OCI-M2 (cell line): ENCODE measurements around the gene SNRPB.

Source experiments
- DNase-seq: peaks from one replicate; lab custom pipeline; 2025; ENCODE audit not compliant: unreplicated experiment; lab: John Stamatoyannopoulos, UW

SNRPB gene

DNA sequence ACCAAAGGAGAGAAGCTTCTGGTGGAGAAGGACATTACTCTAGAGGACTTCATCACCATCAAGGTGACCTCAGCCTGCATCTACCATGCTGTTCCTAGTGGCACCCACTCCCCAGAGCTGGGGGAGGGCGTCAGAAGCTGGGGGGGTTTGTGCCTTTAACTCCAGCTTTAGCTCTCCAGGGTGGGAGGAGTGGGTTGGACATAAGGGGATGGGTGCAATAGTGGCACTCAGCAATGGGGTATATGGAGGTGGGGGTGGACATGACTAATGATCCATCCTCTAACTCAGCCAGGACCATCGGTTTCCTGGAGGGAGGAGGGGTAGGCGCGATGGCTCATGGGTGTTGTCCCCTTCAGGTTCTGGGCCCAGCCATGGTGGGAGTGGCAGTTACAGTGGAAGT is 40.1 kb downstream of the SNRPB start:
- no peak for DNase-seq

GRCh38 chr20:2429051-2429450 is 41.5 kb downstream of the SNRPB start:
- no peak for DNase-seq

- DNase-seq, result no peak
Observed at GRCh38 chr20:2421247-2421646, 49.3 kb downstream of the SNRPB start.

DNA sequence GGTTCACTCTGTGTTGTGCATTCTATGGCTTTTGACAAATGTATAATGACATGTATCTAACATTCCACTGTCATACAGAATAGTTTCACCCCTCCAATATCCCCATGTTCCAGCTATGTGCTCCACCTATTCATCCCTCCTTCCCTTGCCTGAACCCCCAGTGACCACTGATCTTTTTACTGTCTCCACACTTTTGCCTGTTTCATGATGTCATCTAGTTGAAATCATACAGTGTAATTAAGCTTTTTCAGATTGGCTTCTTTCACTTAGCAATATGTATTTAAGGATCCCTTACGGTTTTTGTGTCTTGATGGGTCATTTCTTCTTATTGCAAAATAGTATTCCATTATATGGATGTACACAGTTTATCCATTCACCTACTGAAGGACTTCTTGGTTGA is 50.1 kb downstream of the SNRPB start:
- no peak for DNase-seq

DNA sequence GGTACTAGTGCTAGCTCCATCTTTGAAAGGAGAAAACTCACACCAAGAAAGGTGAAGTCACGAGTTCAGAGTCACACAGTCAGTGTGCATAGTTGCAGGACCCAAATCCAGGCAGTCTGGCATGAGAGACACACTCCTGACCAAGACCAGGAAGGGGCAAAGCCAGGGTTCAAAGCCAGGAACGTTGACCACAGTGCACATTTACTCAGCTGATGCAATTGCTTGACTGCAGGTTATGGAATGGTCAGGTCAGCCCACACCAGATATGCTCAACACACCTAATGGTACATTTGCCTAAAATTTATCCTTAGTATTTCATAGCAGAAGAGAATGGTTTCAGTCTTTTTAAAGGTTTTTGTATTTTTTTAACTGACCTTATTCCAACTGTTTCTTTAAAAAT is 52.2 kb downstream of the SNRPB start:
- DNase-seq, result no peak

GRCh38 chr20:2417213-2417541 is 53.4 kb downstream of the SNRPB start:
- DNase-seq, result no peak

- no peak for DNase-seq
Observed at GRCh38 chr20:2416541-2417212, 53.9 kb downstream of the SNRPB start.
